BJ (cell line): ENCODE results near the gene ATP1A3. TPM values are rescaled to one million over a fixed set of nuclear protein-coding genes. Genes with fewer than 3 reads are reported as not detected.

Source experiments
- CTCF ChIA-PET: fragments of 350-600 bp; formaldehyde crosslinking; extraction: SDS; loops from one replicate; lab custom pipeline; 2021; ENCODE audit warnings: antibody characterized with exemption, inconsistent platforms; lab: Yijun Ruan, JAX
- POLR2A ChIA-PET: fragments of 300-600 bp; sonication (Branson Sonifier 250); formaldehyde crosslinking; extraction: SDS; loops from one replicate; lab custom pipeline; 2021; ENCODE audit warnings: antibody characterized with exemption; lab: Charles Lee
- DNase-seq: peaks from one replicate; pipeline ENCODE4 v3.0.0-alpha.2; 2011; ENCODE audit warnings: low read depth
- H3K27me3 ChIP-seq: 2 replicates; pipeline ENCODE4 v1.6.0; 2011; ENCODE audit warnings: low read length; ENCODE audit not compliant: control insufficient read depth, insufficient read depth
- H3K36me3 ChIP-seq: 2 replicates; pipeline ENCODE4 v1.5.1; 2011; ENCODE audit warnings: low read length; ENCODE audit not compliant: control insufficient read depth, insufficient read depth
- H3K4me3 ChIP-seq: 2 replicates; pipeline ENCODE4 v1.5.1; 2011; ENCODE audit warnings: low read depth, mild to moderate bottlenecking, control low read depth, low read length
- polyA plus RNA-seq: library from polyadenylated mRNA; depleted of rRNA; stranded (reverse); fragments of >200 nt; gene quantifications from 2 replicates; pipeline ENCODE4 v1.2.3, GENCODE V29; 2011
- TF ChIP-seq, protein P1 (sequence below): IDR thresholded peaks from 2 replicates; pipeline ENCODE4 v1.5.1; 2011; ENCODE audit warnings: low read depth, mild to moderate bottlenecking, control low read depth, inconsistent platforms, low read length, moderate library complexity; ENCODE audit not compliant: insufficient read depth

ATP1A3 gene
- polyA plus RNA-seq, 1 experiment = 0.32 TPM

DNA sequence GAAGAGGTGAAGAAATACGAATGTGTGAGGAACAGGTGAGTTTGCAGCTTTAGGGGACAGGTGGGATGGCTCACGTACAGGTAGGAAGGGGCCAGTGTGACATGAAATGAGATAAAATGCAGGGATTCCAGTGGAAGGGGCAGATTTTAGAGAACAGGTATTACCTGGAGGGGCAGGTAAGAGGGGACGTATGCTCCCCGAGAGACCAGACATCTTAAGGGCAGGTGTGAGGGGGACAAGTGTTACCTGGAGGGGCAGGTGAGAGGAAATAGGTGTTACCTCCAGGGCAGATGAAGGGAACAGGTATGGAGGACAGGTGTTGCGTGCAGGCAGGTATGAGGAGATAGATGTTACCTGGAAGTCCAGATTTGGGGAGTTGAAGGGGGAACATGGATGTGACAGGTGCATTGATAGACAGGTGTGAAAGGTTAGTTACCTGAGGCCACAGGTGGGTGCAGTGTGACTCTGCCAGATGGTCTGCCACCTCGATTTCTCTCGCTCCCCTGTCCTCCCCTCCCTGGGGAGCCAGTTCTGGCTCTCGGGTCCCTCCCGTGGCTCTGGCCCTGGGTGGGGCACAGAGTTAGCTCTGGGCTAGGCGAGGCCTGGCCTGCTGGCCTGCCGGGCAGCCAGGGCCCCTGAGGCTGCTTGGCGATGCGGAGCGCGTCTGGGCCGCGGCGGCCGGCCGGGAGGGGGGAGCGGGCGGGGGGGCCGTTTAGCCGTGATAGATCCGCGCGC, 67.8 kb downstream of the ATP1A3 start:
- no peaks in the 10 kb centered on the region for H3K36me3 ChIP-seq
- H3K27me3 ChIP-seq = peaks cover 65% of the 10 kb centered on the region
- ChIA-PET CTCF (no interaction called here), POLR2A (no interaction called here)
- DNase-seq = no peak
- H3K4me3 ChIP-seq = no peak overlapping the region
- TF ChIP-seq, protein P1, sequence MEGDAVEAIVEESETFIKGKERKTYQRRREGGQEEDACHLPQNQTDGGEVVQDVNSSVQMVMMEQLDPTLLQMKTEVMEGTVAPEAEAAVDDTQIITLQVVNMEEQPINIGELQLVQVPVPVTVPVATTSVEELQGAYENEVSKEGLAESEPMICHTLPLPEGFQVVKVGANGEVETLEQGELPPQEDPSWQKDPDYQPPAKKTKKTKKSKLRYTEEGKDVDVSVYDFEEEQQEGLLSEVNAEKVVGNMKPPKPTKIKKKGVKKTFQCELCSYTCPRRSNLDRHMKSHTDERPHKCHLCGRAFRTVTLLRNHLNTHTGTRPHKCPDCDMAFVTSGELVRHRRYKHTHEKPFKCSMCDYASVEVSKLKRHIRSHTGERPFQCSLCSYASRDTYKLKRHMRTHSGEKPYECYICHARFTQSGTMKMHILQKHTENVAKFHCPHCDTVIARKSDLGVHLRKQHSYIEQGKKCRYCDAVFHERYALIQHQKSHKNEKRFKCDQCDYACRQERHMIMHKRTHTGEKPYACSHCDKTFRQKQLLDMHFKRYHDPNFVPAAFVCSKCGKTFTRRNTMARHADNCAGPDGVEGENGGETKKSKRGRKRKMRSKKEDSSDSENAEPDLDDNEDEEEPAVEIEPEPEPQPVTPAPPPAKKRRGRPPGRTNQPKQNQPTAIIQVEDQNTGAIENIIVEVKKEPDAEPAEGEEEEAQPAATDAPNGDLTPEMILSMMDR = no peak

GRCh38 chr19:41925208-41926003, 68.6 kb downstream of the ATP1A3 start:
- peaks cover 62% of the 10 kb centered on the region for H3K27me3 ChIP-seq
- H3K36me3 ChIP-seq = no peaks in the 10 kb centered on the region
- ChIA-PET CTCF (no interaction called here), POLR2A (no interaction called here)
- TF ChIP-seq, protein P1 = no peak
- H3K4me3 ChIP-seq = no peak overlapping the region
- DNase-seq = no peak

DNA sequence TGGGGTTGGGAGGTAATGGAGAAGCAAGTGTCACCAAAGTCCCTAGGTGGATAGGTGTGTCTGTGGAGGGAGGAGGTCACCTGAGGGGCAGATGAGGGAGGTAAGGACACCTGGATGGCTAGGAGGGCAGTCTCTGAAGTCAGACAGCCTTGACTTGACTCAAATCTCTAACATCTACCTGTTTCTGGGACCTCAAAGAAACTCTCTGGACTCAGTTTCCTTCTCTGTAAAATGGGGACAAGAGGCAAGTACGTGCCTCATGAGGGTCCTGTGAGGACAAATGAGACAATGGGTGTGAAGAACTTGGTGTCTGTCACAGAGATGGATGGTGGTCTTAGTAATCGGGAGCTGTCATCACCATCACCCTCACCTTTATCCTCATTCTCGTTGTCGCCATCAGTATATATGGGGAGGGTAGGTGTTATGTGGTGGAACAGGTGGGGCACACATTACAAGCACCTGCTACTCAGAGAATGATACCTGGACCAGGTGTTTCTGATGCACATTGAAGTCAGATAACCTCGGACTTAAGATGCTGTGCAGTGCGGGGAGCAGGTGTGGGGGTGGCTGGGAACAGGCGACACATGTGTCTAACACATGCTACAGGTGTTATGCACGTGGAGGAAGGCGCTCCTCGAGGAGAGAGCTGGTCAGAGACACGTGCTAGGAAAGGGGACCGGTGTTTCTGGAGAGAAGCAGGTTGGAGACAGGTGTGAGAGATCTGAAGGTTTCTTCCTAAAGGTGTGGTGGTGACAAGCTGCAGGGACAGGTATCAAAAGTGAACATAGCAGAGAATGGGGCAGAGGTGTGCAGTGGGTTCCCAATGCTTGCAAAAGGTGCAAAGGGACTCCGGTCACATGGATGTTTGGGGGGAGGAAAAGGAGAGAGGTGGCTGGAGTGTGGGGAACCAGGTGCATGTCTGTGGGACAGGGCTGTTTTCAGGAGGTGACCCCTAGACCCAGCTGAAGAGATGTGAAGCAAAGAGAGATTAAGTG, 69.6 kb downstream of the ATP1A3 start:
- POLR2A ChIA-PET = interaction anchor here (0.6 kb wide), 1 partner anchor 42 kb away, joined by 13 read pairs; no protein-coding TSS in a partner anchor
- H3K4me3 ChIP-seq = no peak overlapping the region
- no peaks in the 10 kb centered on the region for H3K36me3 ChIP-seq
- TF ChIP-seq, protein P1 = no peak
- CTCF ChIA-PET = no interaction called here
- no peak for DNase-seq
- peaks cover 57% of the 10 kb centered on the region for H3K27me3 ChIP-seq

DNA sequence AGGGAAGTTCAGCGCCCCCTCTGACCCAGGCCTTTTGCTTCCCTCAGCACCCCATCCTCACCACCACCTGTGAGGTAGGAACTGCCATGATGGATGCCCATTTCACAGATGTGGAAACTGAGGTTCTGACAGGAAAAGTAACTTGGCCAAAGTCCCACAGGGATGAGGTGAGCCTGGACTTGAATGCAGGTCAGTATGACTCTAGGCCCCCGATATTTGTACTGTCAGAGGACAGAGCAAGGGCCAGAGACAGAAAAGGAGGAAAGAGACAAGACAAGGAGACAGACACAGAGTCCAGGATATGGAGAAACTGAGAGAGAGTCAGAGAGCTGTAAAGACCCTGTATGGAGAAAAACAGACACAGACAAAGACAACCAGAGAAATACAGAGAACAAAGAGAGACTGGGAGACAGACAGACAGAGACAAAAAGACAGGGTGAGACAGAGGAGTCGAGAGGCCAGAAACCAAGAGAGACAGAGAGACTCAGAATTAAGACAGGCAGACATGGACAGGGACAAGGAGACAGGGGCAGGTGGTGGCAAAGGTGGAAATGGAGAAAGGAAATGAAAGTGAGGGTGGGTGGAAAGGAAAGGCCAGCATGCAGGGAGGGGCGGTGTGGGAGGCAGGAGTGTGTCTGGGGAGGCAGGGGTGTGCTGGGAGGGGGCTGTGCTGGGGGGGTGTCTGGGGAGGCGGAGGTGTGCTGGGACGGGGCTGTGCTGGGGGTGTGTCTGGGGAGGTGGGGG, 70.8 kb downstream of the ATP1A3 start:
- POLR2A ChIA-PET = no interaction called here
- peaks cover 50% of the 10 kb centered on the region for H3K27me3 ChIP-seq

More for the DNA sequence above, 70.8 kb downstream of the ATP1A3 start:
- H3K36me3 ChIP-seq = no peaks in the 10 kb centered on the region
- TF ChIP-seq, protein P1 = no peak
- DNase-seq = no peak
- H3K4me3 ChIP-seq = no peak overlapping the region
- CTCF ChIA-PET = no interaction called here
